Measurements from ENCODE around the gene HSF5.

HSF5 gene

GRCh38 chr17:58390884-58391283, 97.3 kb downstream of the HSF5 start:
- no peak overlapping the region for H3K4me3 ChIP-seq (ENCODE audit: low read depth, low read length)
- DNase-seq (ENCODE audit: low read depth), result no peak
- TF ChIP-seq MAX (IDR thresholded peaks at IDR 0.05; ENCODE audit: low read depth, low read length), result no peak
- no peak for TF ChIP-seq CTCF (IDR thresholded peaks at IDR 0.05; ENCODE audit: low read depth, low read length)
- no peak for TF ChIP-seq MYC (IDR thresholded peaks at IDR 0.05; ENCODE audit: low read depth, low read length)
- TF ChIP-seq POLR2A (IDR thresholded peaks at IDR 0.05; ENCODE audit: extremely low read depth, insufficient read length), result no peak

GRCh38 chr17:58388302-58389190, 99.7 kb downstream of the HSF5 start:
- TF ChIP-seq MAX (IDR thresholded peaks at IDR 0.05; ENCODE audit: low read depth, low read length) (no peak), CTCF (IDR thresholded peaks at IDR 0.05; ENCODE audit: low read depth, low read length) (no peak), POLR2A (IDR thresholded peaks at IDR 0.05; ENCODE audit: extremely low read depth, insufficient read length) (no peak), MYC (IDR thresholded peaks at IDR 0.05; ENCODE audit: low read depth, low read length) (no peak)
- DNase-seq (ENCODE audit: low read depth), result no peak
- H3K4me3 ChIP-seq (ENCODE audit: low read depth, low read length), result no peak overlapping the region

GRCh38 chr17:58387834-58388233, 100.4 kb downstream of the HSF5 start:
- no peak for DNase-seq (ENCODE audit: low read depth)
- H3K4me3 ChIP-seq (ENCODE audit: low read depth, low read length), result no peak overlapping the region
- TF ChIP-seq CTCF (IDR thresholded peaks at IDR 0.05; ENCODE audit: low read depth, low read length), result no peak
- TF ChIP-seq MYC (IDR thresholded peaks at IDR 0.05; ENCODE audit: low read depth, low read length), result no peak
- no peak for TF ChIP-seq MAX (IDR thresholded peaks at IDR 0.05; ENCODE audit: low read depth, low read length)
- no peak for TF ChIP-seq POLR2A (IDR thresholded peaks at IDR 0.05; ENCODE audit: extremely low read depth, insufficient read length)

- TF ChIP-seq CTCF (IDR thresholded peaks at IDR 0.05; ENCODE audit: low read depth, low read length) (no peak), MAX (IDR thresholded peaks at IDR 0.05; ENCODE audit: low read depth, low read length) (no peak), POLR2A (IDR thresholded peaks at IDR 0.05; ENCODE audit: extremely low read depth, insufficient read length) (no peak), MYC (IDR thresholded peaks at IDR 0.05; ENCODE audit: low read depth, low read length) (no peak)
- no peak for DNase-seq (ENCODE audit: low read depth)
- H3K4me3 ChIP-seq (ENCODE audit: low read depth, low read length), result no peak overlapping the region
Observed at GRCh38 chr17:58386708-58387107, 101.5 kb downstream of the HSF5 start.

- no peak for TF ChIP-seq MYC (IDR thresholded peaks at IDR 0.05; ENCODE audit: low read depth, low read length)
- no peak for TF ChIP-seq POLR2A (IDR thresholded peaks at IDR 0.05; ENCODE audit: extremely low read depth, insufficient read length)
- TF ChIP-seq MAX (IDR thresholded peaks at IDR 0.05; ENCODE audit: low read depth, low read length), result no peak
- no peak for TF ChIP-seq CTCF (IDR thresholded peaks at IDR 0.05; ENCODE audit: low read depth, low read length)
- no peak overlapping the region for H3K4me3 ChIP-seq (ENCODE audit: low read depth, low read length)
- DNase-seq (ENCODE audit: low read depth), result no peak
Observed at GRCh38 chr17:58385359-58385899, 102.8 kb downstream of the HSF5 start.

All from NB4 (cell line).